ENCODE measurements around the gene MLANA.

GRCh38 chr9:5879419-5880181 is 11.1 kb upstream of the MLANA start:
- no peak for TF ChIP-seq CTCF (IDR thresholded peaks at IDR 0.05)
- TF ChIP-seq POLR2AphosphoS5 (IDR thresholded peaks at IDR 0.05), result no peak
- TF ChIP-seq POLR2A (IDR thresholded peaks at IDR 0.05), result no peak

Measured in sigmoid colon (tissue), 4 donors.